Colonic mucosa (tissue), 4 donors: ENCODE results near the gene ZNRD2. TPM values are rescaled to one million over a fixed set of nuclear protein-coding genes. Genes with fewer than 3 reads are reported as not detected.

Experiments used
- DNase-seq: peaks from one replicate; pipeline ENCODE4 v3.0.0-alpha.2; 2020
- H3K27ac ChIP-seq: fragments of 200-600 bp; one replicate; pipeline ENCODE4 v1.8.0; 2021
- H3K27me3 ChIP-seq: fragments of 200-600 bp; one replicate; pipeline ENCODE4 v1.8.0; 2021
- H3K36me3 ChIP-seq: fragments of 200-600 bp; one replicate; pipeline ENCODE4 v1.8.0; 2021
- H3K4me1 ChIP-seq: fragments of 200-600 bp; one replicate; pipeline ENCODE4 v1.8.0; 2021; ENCODE audit warnings: mild to moderate bottlenecking
- H3K4me3 ChIP-seq: fragments of 200-600 bp; one replicate; pipeline ENCODE4 v1.8.0; 2021
- H3K9ac ChIP-seq, 2 donors: one replicate each; pipeline ENCODE4 v1.7.0; 2013; ENCODE audit warnings: control low read depth in 2 of 2, low read depth in 2 of 2, low read length in 2 of 2
- H3K9me3 ChIP-seq: fragments of 200-600 bp; one replicate; pipeline ENCODE4 v1.8.0; 2021
- CTCF ChIP-seq: fragments of 200-600 bp; IDR thresholded peaks from one replicate; pipeline ENCODE4 v1.8.0; 2022; ENCODE audit warnings: antibody characterized with exemption, mild to moderate bottlenecking
- intact Hi-C: fragments of 100-400 bp; cut with DNase I; formaldehyde crosslinking; loops from one replicate; pipeline ENCODE4 v1.14.1; 2022
- total RNA-seq, 2 donors: library from RNA; stranded (reverse); fragmentation: NEBNext Ultra II Directional in 1 of 2; extraction: Animal tissue kit (Norgen Biotek cat#: 25700) in 1 of 2; gene quantifications; one replicate each; pipeline ENCODE4 v1.2.1, GENCODE V29; 2021
- donor health status: healthy.
- donor health status: DM: no; HTN: no; CAD: no.
- donor health status: DM: no; HTN: no; CAD: no.

The ZNRD2 gene
- total RNA-seq, 2 donors from 2014 or later: 16.6 to 30.8 TPM

DNA sequence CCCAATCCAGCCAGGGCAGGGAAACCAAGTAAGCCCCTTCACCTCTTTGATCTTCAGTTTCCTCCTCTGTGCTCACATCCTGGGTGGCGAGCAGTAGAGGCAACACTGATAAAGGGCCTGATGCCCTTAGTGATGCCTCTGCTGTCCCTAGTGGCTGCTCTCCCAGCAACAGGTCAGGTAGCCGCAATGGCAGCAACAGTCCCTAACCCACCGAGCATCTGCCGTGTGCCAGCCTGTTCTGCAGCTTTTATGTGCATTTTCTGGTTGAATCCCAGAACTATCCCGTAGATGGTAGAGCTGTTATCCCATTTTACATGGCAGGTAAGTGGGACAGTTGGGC lies 40.1 kb upstream of the ZNRD2 start:
- DNase-seq: no peak
- H3K27me3 ChIP-seq: no peaks in the 10 kb centered on the region
- intact Hi-C loops: no loop called here
- no peaks in the 10 kb centered on the region for H3K9me3 ChIP-seq
- no peak overlapping the region for H3K27ac ChIP-seq
- peaks cover 18% of the 10 kb centered on the region for H3K36me3 ChIP-seq
- H3K9ac ChIP-seq: no peak overlapping the region
- no peak for TF ChIP-seq CTCF
- H3K4me3 ChIP-seq: no peak overlapping the region
- H3K4me1 ChIP-seq: peaks cover 10% of the 10 kb centered on the region

- Histone ChIP-seq H3K9ac (no peak overlapping the region), H3K4me3 (no peak overlapping the region), H3K27me3 (no peaks in the 10 kb centered on the region), H3K27ac (no peak overlapping the region), H3K4me1 (no peaks in the 10 kb centered on the region), H3K9me3 (no peaks in the 10 kb centered on the region), H3K36me3 (peaks cover 22% of the 10 kb centered on the region)
- no peak for TF ChIP-seq CTCF
- DNase-seq: no peak
- intact Hi-C loops: no loop called here
These were observed 37.8 kb upstream of the ZNRD2 start for GRCh38 chr11:65532388-65533064.

DNA sequence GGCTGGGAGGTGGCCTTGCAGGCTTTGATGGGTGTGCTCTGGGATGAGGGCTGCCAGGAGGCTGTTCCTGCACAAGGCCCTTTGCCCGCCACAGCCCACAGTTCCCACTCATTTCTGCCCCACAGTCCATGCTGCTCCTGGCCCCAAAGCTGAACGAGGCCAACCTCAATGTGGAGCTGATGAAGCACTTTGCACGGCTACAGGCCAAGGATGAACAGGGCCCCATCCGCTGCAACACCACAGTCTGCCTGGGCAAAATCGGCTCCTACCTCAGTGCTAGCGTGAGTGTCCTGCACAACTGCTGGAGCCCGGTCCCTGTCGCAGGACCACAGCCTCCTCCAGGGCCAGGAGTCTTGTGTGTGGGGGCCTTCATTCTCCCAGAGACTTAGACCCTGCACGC lies 35.2 kb upstream of the ZNRD2 start:
- DNase-seq: no peak
- H3K9me3 ChIP-seq: no peaks in the 10 kb centered on the region
- intact Hi-C loops: no loop called here
- peaks cover 5% of the 10 kb centered on the region for H3K4me1 ChIP-seq
- peaks cover 22% of the 10 kb centered on the region for H3K36me3 ChIP-seq
- H3K4me3 ChIP-seq: no peak overlapping the region
- H3K27me3 ChIP-seq: no peaks in the 10 kb centered on the region
- no peak overlapping the region for H3K9ac ChIP-seq
- no peak for TF ChIP-seq CTCF
- no peak overlapping the region for H3K27ac ChIP-seq

DNA sequence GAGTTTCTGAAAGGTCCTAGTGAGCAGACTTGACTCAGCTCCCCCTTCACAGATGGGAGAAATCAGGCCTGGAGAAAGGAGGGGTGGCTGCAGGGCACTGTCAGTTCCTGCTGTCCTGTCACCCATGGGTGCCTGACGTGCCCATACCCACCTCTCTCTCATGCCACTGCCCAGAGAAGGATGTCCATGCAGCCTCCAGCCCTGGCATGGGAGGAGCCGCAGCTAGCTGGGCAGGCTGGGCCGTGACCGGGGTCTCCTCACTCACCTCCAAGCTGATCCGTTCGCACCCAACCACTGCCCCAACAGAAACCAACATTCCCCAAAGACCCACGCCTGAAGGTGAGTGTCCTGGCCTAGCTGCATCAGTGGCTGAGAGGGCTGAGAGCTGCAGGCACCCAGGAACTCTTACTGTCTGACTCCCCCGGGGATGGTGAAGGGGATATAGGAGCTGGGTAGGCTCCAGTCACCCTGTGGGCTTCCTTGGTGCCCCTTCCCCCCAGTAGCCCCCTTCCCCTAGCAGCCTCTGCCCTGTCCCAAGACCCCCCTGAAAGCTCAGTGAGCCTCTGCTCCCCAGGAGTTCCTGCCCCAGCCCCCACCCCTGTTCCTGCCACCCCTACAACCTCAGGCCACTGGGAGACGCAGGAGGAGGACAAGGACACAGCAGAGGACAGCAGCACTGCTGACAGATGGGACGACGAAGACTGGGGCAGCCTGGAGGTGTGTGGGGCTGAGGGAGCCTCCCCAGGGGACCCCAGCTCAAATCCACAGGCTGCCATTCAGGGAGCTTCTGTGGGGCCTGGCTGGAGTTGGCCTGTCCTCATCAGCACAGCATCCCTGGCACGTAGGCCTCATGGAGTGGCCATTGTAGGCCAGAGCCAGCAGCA lies 33.6 kb upstream of the ZNRD2 start:
- TF ChIP-seq CTCF: no peak
- Histone ChIP-seq H3K36me3 (peaks cover 17% of the 10 kb centered on the region), H3K9ac (no peak overlapping the region), H3K27ac (no peak overlapping the region), H3K27me3 (no peaks in the 10 kb centered on the region), H3K4me3 (no peak overlapping the region), H3K9me3 (no peaks in the 10 kb centered on the region), H3K4me1 (peaks cover 8% of the 10 kb centered on the region)
- intact Hi-C loops: no loop called here
- no peak for DNase-seq

DNA sequence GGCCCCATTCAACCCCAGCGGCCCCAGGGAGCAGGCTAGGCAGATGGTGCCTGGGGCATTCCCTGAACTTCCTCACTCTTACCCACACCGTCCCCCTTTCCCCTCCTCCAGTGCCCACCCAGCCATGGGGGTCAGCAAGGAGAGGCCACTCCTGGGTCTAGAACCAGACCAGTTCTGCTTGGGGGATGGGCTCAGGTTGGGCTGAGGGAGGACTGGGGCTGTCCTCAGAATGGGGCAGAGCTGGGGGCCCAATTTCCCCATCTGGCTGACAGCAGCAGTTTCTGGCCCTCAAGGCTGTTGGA lies 33.0 kb upstream of the ZNRD2 start:
- no peaks in the 10 kb centered on the region for H3K9me3 ChIP-seq
- H3K4me3 ChIP-seq: no peak overlapping the region
- H3K27ac ChIP-seq: no peak overlapping the region
- TF ChIP-seq CTCF: no peak
- H3K36me3 ChIP-seq: peaks cover 16% of the 10 kb centered on the region
- H3K4me1 ChIP-seq: peaks cover 8% of the 10 kb centered on the region
- no peak for DNase-seq
- no peak overlapping the region for H3K9ac ChIP-seq
- intact Hi-C loops: no loop called here
- no peaks in the 10 kb centered on the region for H3K27me3 ChIP-seq
